ENCODE measurements around the gene SLC12A8. TPM values are rescaled to one million over a fixed set of nuclear protein-coding genes. Genes with fewer than 3 reads are reported as not detected.

Gene SLC12A8
- total and polyA plus RNA-seq, 2 of the 13 experiments (the other 11 are each of a cell fraction or from before 2014, with no cell fraction given), result 0.44 to 0.71 TPM

GRCh38 chr3:125143982-125144652, 68.4 kb downstream of the SLC12A8 start:
- DNase-seq (ENCODE audit: low spot score), result no peak
- BruUV-seq (replicated peaks), result no TSS peak
- 52% methylated on average over 4 of the region's 7 CpGs for WGBS (ENCODE audit: low lambda C conversion rate)
- POLR2A ChIA-PET, result no interaction called here
- H3K36me3 ChIP-seq (replicated peaks in 1 of 2; ENCODE audit: control insufficient read depth in 1 of 2, insufficient read depth in 2 of 2, low read length in 2 of 2), result no peaks in the 10 kb centered on the region
- H3K4me3 ChIP-seq (replicated peaks in 1 of 3; ENCODE audit: insufficient read depth in 1 of 3, low read depth in 2 of 3, low read length in 3 of 3), result no peak overlapping the region
- H3K4me1 ChIP-seq (ENCODE audit: insufficient read depth, low read length), result peaks cover 20% of the 10 kb centered on the region
- no peak overlapping the region for H3K4me2 ChIP-seq (ENCODE audit: low read depth, low read length)
- no peak overlapping the region for H2AFZ ChIP-seq (ENCODE audit: low read length)
- no peaks in the 10 kb centered on the region for H3K79me2 ChIP-seq (ENCODE audit: insufficient read depth, low read length)
- H3K27ac ChIP-seq (ENCODE audit: extremely low read length, insufficient read depth, low read length), result no peak overlapping the region
- ATAC-seq, result no peak
- H3K9ac ChIP-seq (ENCODE audit: insufficient read depth, low read depth, low read length), result no peak overlapping the region
- CTCF ChIA-PET (ENCODE audit: low intra/inter-chr PET ratio, low total read pairs), result no interaction called here
- in situ Hi-C loops (cut with HindIII; ENCODE audit: extremely low pct_ligation_motif_present, low pct_unique_long_range_greater_than_20kb), result no loop called here
- H3K27me3 ChIP-seq (ENCODE audit: control insufficient read depth in 1 of 2, insufficient read depth in 2 of 2, low read length in 2 of 2), result peaks cover 0 to 27% of the 10 kb centered on the region in 2 experiments; a peak in 1 of 5 replicates
- no peak for FAIRE-seq
- no peaks in the 10 kb centered on the region for H4K20me1 ChIP-seq (ENCODE audit: insufficient read depth, low read length)
- H3K9me3 ChIP-seq (ENCODE audit: low read length), result no peaks in the 10 kb centered on the region
- intact Hi-C loops (cut with micrococcal nuclease; ENCODE audit: unreplicated experiment), result no loop called here
- TF ChIP-seq HOXA3 (CRISPR knock-in tag; IDR thresholded peaks at IDR 0.05) (no peak), REL (CRISPR knock-in tag; conservative IDR thresholded peaks at IDR 0.05) (no peak), ZNF180 (CRISPR knock-in tag; IDR thresholded peaks at IDR 0.05; ENCODE audit: borderline replicate concordance, low read depth) (no peak), NFE2 (CRISPR knock-in tag; IDR thresholded peaks at IDR 0.05) (no peak), BCL6 (CRISPR knock-in tag; IDR thresholded peaks at IDR 0.05) (no peak), ZNF691 (CRISPR knock-in tag; IDR thresholded peaks at IDR 0.05; ENCODE audit: borderline replicate concordance, low read depth) (no peak), DR1 (CRISPR knock-in tag; IDR thresholded peaks at IDR 0.05) (no peak), ZNF816 (CRISPR knock-in tag; IDR thresholded peaks at IDR 0.05; ENCODE audit: borderline replicate concordance) (no peak), TBX3 (IDR thresholded peaks at IDR 0.05; ENCODE audit: borderline replicate concordance) (no peak), ZNF761 (CRISPR knock-in tag; conservative IDR thresholded peaks at IDR 0.05) (no peak), SIN3A (IDR thresholded peaks at IDR 0.05; ENCODE audit: borderline replicate concordance, low read depth, low read length) (no peak), ZNF777 (CRISPR knock-in tag; IDR thresholded peaks at IDR 0.05) (no peak), SMARCC2 (IDR thresholded peaks at IDR 0.05) (no peak), CREB1 (IDR thresholded peaks at IDR 0.05) (no peak), CREB1 (CRISPR knock-in tag; IDR thresholded peaks at IDR 0.05) (no peak), KLF6 (CRISPR knock-in tag; IDR thresholded peaks at IDR 0.05) (no peak), ZBTB40 (IDR thresholded peaks at IDR 0.05) (no peak), ZBTB40 (CRISPR knock-in tag; IDR thresholded peaks at IDR 0.05) (no peak)

Data from HepG2 (cell line).